IPS-NIHi11 (cell line): ENCODE measurements around the gene BTRC.
"Not testable (repeated sequence)": the region's sequence is repeated elsewhere in the genome, so short reads cannot be mapped to it uniquely, and the experiment has no call there.

Experiments used
- DNase-seq: peaks from one replicate; pipeline ENCODE4 v3.0.0; 2012; ENCODE audit warnings: mixed read lengths, low spot score

The BTRC gene

DNA sequence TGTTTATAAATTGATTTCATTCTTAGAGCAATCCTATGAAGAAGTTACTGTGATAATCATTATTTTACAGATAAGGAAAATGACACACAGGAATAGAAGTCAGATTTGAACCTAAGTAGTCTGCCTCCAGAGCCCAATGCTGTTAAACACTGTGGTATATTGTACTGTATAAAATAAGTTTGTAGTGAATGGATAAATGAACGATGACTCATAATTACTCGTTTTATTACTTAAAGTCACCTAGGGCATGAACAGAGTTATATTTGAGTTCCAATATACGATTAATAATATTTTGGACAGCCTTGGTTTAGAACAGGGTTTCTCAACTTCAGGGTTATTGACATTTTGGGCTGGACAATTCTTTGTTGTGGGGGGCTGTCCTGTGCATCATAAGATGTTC is 7.8 kb upstream of the BTRC start:
- no peak for DNase-seq

DNA sequence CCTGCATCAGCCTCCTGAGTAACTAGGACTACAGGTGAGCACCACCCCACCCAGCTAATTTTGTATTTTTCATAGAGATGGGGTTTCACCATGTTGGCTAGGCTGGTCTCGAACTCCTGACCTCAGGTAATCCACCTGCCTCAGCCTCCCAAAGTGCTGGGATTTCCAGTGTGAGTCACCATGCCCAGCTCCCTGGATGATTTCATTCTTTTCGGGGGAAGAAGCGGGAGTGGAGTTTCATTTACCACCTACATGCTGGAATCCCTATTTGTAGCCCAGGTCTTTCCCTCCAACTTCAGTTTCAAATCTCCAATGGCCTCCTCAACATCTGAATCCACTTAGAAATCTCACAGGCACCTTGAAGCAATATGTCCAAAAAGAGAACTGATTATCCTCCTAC is 2.9 kb upstream of the BTRC start:
- DNase-seq, result no peak

DNA sequence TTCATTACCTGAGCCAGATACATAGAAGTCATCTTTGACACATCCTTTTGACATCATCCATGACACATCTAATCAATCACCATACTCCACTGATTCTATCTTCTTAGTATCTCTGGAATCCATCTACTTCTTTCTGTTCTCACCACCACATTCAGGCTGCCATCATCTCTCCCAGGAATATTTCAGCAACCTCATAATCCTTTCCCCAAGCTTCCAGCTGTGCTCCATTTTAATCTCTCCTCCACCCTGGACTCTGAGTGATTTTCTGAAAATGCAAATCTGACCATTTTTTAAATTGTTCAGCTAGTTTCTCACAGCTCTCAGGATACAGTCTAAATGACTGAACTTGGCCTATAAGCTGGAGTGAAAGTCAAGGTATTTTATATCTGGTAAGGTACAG is 2.5 kb upstream of the BTRC start:
- DNase-seq, result no peak

DNA sequence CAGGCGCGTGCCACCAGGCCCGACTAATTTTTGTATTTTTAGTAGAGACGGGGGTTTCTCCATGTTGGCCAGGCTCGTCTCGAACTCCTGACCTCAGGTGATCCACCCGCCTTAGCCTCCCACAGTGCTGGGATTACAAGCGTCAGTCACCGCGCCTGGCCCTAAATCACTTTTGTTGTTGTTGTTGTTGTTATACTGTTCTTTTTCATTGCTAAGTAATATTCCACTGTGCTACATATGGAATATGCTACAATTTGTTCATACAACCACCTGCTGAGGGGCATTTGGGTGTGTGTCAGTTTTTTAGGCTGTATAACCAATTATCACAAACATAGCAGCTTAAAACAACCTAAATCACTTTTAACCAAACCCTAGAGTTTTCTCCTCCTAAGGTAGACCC is 1.1 kb upstream of the BTRC start:
- DNase-seq, result not testable (repeated sequence)

DNA sequence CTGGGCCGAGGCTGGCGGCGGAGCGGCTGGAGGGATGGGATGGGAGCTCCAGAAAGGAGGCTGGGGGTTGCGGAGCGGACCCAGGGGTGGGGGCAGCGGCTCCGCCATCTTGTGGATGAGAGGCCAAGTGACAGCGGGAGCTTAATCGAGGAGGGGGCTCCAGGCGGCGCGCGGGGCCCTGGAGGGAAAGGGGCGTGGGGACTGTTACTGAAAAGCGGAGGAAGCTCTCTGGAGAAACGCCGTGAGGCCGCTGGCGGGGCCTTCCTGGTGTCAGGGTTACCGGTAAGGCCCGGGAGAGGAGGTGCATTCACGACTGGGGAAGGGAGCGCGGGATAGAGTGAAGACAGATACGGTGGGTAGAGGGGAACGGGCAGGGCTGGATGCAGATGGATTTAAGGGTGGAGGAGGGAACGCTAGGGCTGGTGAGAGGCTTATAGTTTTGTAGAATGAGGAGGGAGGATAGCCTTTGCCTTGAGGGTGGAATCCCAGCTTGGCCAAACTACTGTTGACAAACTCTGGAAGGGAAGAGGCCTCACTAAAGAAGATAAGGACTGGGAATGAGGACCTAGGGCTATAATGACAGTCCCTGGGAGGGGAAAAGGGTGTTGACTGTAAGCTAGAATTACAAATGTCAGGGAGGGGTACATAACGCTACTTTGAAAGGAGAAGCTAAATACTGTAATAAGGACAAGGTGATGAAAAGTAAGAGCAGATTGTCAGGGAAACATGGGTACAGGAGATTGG is 535 bp downstream of the BTRC start:
- DNase-seq, result peak; percentile 70

DNA sequence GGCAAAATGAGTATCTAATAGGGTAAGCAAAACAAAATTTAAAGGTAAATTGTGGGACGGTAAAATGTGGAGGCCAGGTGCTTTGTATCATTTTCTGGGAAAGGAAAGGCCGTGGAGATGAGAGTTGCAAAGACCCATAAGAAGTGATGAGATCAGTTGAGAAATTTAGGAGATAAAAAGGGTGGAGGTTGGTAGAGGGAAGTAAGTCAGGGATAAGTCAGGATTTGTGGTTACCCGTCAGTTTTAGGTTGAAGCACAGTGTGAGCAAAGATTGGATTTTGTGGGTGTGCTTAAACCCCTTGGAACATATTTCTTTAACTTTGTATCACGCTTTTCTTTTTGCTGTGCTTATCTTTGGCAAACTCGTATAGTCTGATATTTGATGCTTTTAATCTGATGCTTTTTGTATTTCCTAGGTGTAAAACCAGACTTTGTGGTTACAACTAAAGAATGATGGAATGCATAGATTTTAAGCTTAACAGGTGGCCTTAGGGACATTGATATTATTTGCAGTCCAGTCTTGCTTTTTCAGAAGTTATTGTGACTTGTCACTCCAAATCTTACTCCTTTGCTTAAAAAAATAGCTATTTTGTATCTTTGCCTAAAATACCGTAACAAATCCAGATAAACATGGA is 1.2 kb downstream of the BTRC start:
- DNase-seq, result no peak

DNA sequence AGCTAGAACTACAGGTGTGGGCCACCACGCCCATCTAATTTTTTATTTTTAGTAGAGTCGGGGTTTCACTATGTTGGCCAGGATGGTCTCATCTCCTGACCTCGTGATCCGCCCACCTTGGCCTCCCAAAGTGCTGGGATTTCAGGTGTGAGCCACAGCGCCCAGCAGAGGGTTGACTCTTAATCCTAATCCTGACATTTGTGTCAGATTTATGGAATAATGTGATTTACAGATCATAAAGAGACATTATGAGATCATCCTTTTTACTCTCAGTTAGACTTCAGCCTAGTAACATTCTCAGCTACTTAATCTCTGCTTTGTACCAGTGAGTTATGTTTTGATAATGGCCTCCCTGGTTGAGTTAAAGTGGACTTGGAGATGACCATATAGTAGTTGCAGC is 2.2 kb downstream of the BTRC start:
- DNase-seq, result no peak

DNA sequence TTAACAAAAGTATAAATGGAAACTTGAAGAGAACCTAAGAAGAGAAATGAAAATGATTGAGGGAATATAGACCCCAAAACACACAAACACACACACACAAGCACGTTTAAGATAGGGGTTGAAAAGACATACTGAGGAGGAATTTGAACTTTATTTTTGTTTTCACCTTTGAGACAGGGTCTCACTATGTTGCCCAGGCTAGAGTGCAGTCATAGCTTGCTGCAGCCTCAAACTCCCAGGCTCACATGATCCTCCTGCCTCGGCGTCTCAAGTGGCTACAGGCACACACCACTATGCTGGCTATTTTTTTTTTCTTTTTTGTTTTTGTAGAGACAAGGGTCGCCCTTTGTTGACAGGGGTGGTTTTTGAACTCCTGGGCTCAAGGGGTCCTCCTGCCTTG is 4.0 kb downstream of the BTRC start:
- no peak for DNase-seq

DNA sequence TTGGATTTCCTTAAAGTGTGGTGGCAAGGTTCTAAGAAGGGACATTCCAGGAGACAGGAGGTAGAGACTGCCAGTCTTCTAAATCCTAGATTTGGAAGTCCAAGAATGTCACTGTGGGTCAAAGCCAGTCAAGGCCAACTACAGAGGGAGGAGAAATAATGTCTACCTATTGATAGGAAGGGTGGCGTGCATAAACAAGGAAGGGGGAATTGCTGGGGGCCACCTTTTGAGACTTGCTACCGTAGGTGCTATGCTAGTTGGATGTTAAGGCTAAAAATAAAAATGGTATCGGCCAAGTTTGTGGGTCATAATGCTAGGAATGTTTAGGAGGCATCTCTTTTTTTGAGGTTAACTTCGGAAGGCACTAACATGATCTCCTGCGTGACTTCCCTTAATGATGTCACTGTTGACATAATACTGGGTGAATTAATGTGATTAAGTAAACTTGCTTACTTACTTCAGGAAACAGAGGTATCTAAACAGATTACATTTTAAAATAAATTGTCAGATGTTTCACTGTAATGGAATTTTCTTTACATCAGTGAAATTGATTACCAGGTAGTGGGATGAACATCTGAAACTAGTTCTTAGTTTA is 4.8 kb downstream of the BTRC start:
- DNase-seq, result no peak

DNA sequence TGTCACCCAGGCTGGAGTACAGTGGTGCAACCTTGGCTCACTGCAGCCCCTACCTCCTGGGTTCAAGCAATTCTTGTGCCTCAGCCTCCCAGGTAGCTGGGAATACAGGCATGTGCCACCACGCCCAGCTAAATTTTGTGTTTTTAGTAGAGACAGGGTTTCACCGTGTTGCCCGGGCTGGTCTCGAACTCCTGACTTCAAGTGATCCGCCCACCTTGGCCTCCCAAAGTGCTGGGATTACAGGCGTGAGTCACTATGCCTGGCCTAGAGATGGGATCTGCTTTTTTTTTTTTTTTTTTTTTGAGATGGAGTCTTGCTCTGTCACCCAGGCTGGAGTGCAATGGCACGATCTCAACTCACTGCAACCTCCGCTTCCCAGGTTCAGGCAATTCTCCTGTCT is 6.1 kb downstream of the BTRC start:
- not testable (repeated sequence) for DNase-seq

DNA sequence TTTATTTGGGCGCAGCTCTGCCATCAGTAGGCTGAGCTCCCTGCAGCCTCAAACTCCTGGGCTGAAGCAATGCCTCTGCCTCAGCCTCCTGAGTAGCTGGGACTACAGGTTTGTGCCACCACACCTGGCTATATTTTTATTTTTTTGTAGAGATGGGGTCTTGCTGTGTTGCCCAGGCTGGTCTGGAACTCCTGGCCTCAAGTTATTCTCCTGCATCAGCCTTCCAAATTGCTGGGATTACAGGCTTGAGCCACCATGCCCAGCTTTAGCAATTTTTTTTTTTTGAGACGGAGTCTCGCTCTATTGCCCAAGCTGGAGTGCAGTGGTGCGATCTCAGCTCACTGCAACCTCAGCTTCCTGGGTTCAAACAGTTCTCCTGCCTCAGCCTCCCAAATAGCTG is 6.9 kb downstream of the BTRC start:
- DNase-seq, result not testable (repeated sequence)

DNA sequence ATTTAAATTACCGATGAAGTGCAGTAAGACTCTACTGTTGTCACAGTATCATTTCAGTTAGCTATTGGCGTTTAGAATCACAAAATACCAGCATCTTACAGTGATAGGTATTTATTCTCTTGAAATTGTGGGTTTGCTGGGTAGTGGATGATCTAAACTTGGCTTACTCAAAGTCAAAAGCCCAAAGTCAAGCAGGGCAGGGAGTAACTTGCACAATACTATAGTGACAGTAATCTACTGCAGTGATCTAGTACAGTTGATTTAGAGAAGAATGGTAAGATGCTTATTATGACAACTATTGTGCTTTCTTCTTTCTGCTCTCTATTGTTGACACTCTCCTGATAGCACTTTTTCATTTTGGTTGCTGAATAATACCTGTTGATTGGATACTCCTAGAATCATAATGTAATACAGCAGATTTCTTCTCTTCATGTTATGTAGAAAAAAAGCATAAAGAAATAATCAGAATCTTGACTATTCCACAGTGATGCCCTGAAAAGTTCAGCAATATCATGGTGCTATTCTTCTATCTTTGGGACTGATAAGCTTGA is 10.0 kb downstream of the BTRC start:
- no peak for DNase-seq

DNA sequence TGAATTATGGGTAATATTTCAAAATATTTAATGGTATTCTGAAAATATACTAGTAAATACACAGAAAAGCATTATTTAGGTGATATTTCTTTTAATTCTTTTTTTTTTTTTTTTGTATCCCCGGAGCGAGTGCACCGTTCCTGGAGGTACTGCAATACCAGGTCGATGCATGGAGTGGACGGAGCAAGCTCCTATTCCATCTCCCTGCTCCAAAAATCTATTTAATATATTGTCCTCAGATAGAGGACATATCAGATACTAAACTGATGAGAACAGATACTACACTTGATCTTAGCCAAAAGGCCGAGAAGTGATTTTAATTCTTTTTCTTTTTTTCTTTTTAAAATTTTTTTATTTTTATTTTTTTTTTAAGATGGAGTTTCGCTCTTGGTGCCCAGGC is 10.8 kb downstream of the BTRC start:
- no peak for DNase-seq

DNA sequence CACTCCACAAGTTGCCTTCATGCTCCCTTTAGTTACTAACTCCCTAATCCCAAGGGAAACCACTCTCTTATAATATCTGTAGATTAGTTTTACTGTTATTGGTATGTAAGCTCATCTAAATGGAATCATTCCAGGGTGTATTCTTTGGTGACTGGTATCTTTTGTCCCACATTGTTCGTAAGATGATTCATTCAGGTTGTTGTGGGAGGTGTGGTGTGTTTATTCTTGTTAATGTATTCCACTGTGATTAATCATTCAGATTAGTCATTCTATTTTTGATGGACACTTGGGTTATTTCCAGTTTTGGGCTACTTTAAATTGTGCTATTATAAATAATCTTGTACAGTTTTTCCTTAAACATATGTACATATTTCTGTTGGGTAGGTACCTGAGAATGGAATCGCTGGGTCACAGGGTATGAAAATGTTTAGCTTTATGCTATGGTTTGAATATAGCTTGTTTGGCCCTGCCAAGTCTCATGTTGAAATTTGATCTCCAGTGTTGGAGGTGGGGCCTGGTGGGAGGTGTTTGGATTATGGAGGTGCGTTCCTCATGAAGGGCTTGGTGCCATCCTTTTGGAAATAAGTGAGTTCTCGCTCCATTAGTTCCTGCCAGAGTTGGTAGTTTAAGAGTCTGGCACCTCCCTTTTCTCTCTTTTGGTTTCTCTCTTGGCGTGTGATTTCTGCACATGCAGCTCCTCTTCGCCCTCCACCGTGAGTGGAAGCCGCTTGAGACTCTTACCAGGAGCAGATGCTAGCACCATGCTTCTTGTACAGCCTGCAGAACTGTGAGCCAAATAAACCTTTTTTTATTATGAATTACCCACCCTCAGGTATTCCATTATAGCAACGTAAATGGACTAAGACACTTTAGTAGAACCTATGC is 13.8 kb downstream of the BTRC start:
- DNase-seq, result peak; percentile 16

DNA sequence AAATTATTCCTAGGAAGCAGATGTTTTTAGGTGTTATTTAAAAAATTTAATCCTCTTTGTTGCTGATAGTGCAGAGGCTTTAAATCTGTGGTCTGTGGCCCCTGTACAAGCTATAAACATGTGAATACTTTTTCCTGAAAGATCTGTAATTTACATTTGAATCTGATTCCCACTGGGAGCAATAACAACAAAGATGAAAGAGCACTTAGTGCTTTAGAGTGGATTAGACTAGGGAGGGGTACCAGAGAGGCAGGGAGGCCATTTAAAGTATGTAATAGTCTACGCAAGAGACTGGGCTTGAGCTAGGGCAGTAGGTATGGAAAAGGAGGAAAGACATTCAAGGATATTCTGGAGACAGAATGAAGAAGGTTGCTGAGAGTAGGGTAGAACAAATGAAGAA is 19.1 kb downstream of the BTRC start:
- peak; percentile 24 for DNase-seq

DNA sequence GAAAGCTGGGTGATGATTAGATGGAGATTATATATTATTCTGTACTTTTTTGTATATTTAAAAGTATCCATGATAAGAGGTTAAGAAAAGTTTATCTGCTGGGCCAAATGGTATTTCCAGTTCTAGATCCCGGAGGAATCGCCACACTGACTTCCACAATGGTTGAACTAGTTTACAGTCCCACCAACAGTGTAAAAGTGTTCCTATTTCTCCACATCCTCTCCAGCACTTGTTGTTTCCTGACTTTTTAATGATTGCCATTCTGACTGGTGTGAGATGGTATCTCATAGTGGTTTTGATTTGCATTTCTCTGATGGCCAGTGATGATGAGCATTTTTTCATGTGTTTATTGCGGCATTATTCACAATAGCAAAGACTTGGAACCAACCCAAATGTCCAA is 20.0 kb downstream of the BTRC start:
- not testable (repeated sequence) for DNase-seq

DNA sequence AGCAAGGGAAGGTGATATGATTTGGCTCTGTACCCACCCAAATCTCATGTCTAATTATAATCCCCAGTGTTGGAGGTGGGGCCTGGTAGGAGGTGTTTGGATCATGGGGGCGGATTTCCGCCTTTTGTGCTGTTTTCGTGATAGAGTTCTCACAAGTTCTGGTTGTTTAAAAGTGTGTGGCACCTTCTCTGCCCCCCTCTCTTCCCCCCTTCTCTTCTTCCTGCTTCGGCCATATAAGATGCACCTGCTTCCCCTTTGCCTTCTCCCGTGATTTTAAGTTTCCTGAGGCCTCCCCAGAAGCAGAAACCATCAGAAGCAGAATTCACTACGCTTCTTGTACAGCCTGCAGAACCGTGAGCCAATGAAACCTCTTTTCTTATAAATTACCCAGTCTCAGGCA is 21.1 kb downstream of the BTRC start:
- no peak for DNase-seq

DNA sequence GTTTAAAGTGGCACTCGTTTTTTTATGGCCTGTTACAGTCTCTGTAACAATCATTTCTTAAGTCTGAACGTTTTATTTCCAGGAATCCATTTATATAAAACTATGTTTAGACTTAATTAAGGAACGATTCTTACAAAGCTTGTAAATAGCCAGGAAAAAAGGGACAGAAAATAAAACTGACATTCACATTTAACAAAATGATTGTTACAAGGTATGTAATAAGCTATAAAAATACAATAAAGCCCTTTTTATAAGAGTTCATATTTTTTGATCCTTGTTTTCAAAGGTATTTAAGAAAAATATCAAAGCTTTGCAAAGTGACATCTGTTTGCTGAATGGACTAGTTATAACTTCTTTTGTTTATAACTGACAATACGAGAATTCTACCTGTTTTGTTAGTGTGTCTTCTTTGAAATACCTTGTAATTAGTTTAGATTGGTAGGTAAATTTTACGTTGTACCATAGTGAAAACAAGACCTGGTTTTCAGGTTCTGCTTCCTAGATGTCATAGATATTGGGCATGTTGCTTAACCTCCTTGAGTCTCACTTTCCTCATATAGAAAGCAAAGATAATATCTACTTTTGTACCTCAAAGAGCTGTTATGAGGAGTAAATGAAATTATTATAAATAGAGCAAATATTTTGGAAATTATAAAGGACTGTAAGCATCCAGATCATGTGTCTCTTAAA is 25.8 kb downstream of the BTRC start:
- no peak for DNase-seq

DNA sequence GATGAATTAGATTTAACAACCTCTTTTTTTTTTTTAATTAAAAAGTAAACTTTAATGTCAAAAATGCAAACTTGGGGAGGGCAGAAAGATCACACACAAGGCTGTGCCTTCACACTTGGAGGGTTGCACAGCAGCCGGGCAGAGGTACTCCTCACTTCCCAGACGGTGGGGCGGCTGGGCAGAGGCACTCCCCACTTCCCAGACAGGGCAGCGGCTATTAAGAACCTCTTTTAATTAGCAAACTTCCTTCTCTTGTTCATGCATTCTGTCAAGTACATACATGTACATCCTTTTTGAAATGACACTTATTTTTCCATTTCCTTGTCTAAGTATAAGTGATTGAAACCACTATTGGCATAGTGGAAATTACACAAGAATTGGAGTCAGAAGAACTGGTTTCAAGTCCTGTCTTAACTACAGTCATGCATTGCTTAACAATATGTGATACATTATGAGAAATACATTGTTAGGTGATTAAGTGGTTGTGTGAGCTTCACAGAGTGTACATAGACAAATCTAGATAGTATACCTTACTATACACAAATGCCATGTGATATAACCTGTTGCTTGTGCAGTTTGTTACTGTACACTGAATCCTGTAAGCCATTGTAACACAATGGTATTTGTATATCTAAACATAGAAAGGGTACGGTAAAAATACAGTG is 26.5 kb downstream of the BTRC start:
- DNase-seq, result no peak

DNA sequence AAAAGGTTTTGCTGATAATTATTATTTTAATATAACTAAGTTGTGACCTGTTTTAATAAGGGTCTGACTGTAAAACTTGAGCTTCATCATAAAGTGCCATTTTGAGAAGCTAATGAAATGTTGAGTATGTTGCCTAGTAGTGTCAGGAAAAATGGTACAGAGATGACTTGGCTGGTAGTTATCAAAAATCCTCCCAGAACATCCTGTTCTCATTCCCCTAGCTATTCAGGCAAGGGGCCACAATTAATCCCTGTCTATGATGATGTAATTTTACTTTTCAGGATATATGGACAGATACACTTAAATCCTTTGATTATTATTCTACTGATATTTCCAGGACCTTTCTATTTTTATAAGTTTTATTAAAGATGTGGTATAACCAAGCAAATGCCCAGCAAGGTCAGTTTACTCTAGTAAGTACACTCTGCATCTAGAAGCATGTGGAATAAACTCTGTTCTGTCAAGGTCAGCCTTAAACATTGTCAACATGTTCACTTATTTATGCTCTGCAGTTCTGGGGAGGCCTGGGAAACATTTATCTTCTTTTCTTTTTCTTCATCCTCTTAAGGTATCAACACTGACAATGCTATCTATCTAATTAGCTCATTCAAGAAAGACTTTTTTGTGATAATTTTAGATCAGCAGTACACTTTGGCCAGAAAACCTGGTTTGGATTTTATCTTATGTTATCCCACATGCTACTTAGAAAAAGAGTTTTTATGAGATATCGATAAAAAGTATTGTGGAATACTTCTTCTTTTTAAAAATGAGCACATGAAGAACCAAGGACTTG is 32.1 kb downstream of the BTRC start:
- DNase-seq, result no peak
